HG03139 (cell line): Measurements from ENCODE around the gene CASZ1.

ENCODE experiments used
- ATAC-seq: cut with Tn5 transposase; IDR thresholded peaks from one replicate; pipeline ENCODE4 v1.9.1; 2021; ENCODE audit not compliant: unreplicated experiment

CASZ1 gene

DNA sequence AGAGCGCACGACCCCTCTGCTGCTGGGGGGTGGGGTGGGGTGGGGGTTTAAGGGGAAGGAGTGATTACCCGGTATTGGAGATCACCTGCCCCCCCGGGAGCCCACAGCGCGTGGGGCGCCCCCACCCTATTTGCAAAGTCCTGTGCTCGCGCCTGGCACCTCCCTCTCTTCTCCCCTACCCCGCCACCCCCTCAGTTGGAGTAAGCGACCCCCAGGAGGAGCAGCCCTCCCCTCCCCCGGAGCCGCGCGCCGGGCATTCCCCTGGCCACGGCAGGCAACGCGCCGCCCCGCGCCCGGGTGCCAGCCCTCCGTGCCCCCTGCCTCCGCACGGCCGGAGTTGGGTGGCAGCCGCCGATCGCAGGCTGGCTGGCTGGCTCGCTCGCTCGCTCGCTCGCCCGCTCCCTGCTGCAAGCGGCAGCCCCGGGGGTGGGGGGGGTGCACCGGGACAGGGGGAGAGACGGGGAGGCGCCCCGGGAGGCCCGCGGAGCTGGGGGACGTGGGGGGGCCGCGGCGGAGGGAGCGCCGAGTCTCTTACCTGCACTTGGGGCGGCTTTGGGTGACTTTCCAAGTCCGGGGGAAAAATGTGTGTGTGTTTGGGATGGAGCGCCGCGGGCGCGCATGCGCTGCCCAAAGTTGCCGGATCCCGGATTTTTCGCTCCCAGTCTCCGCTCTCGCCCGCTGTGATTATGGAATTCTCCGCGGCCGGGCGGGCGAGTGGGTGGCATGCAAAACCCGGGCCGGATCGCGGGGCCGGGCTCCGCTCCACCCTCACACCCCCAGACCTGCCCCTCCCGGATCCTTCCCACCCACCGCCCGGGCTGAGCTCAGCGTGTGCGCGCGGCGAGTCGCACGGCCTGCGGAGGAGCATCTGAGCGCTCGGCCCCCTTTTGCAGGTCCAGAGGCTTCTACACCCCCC lies at the start of gene CASZ1:
Gene CASZ1, minus strand, starts transcription at position 618 of the 916 bp plus-strand sequence. CDS start 102,757 bp downstream, outside the sequence.
- ATAC-seq: no peak

- ATAC-seq: no peak
Measured at GRCh38 chr1:10843697-10844096, 47.3 kb upstream of the CASZ1 start.

DNA sequence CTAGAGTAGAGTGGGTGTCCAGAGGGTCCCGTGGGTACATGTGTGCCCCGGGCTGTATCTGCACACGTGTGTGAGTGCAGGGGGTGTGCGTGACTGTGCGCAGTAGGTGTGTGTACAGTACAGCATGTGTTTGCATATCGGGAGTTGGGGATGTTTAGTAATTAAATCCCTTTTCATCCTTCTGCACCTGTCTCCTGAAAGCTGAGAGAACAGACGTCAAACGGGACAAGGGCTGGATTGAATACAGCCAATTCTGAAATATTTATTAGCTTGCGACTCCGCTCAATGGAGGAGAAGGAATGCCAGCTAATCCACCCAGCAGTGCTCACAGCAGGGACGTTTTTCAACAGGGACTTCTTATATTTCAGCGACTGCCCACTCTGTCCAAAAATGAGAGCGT lies 44.7 kb upstream of the CASZ1 start:
- ATAC-seq: no peak

GRCh38 chr1:10839188-10839770 lies 42.8 kb upstream of the CASZ1 start:
- no peak for ATAC-seq

DNA sequence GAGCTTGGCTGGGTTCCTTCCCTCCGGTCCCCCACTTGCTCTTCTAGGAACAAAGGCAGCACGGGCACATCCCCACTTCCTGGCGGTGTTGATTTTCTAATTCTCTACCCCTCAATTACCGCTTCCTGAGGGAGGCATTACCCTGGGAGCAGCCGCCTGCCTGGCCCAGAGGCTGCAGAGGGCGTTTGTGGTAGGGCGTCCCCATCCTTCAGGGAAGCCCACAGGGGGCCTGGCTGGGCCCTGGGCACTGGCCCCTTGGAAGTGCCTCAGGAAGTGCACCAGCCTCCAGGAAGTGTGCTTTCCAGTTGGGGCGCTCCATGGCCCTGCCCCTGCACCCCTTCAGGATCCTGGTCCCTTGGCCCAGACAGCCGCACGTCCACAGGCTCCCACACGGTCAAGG lies 42.1 kb upstream of the CASZ1 start:
- no peak for ATAC-seq

GRCh38 chr1:10836726-10837125 lies 40.3 kb upstream of the CASZ1 start:
- no peak for ATAC-seq

- ATAC-seq: no peak
Measured at GRCh38 chr1:10835822-10836421, 39.5 kb upstream of the CASZ1 start.

DNA sequence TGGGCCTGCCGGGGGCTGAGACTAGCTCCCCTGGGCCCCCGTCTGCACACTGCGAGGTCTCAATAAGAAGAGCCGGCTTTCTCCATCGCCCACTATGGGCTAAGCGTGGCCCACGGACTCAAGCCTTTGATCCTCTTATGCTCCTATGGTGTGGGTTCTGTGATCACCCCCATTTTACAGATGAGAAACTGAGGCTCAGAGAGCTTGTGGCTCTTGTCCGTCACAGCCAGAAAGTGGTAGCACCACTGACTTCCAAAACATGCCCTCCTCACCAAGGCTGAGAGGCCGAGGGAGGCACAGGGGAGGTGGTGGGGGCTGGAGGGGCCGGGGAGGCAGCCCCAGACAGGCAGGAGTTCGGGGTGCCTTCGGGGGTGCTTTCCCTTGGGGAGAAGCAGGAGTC lies 39.0 kb upstream of the CASZ1 start:
- ATAC-seq: no peak

- ATAC-seq: no peak
Measured at GRCh38 chr1:10834770-10835412, 38.4 kb upstream of the CASZ1 start.

DNA sequence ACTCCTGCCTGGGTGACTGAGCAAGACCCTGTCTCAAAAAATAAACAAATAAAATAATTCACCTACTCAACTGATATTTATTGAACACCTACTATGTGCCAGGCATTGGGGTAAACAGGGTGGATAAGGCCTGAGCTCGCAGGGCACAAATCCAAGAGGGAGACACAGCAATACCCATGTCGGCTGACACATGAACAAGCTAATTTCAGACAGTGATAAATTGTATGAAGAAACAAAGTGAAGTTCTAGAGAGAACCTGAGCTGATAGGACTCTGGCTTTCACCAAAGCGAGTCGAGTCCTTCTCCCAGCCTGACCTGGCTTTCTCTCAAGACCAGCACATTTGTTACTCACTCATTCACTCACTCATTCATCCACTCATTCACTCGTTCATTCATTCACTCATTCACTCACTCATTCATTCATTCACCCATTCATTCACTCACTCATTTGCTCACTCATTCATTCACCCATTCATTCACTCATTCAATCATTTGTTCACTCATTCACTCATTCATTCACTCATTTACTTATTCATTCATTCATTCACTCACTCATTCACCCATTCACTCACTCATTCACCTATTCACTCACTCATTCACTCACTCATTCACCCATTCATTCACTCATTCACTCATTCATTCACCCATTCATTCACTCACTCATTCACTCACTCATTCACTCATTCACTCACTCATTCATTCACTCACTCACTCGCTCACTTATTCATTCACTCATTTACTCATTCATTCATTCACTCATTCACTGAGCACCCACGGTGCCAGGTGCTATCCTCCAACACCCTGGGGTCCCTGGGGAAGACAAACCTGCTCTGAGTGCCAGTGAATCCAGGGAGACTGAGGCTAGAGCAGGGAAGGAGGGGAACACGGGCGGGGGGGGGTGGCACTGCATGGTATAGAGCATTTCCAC lies 37.4 kb upstream of the CASZ1 start:
- no peak for ATAC-seq

GRCh38 chr1:10832703-10833102 lies 36.3 kb upstream of the CASZ1 start:
- no peak for ATAC-seq

DNA sequence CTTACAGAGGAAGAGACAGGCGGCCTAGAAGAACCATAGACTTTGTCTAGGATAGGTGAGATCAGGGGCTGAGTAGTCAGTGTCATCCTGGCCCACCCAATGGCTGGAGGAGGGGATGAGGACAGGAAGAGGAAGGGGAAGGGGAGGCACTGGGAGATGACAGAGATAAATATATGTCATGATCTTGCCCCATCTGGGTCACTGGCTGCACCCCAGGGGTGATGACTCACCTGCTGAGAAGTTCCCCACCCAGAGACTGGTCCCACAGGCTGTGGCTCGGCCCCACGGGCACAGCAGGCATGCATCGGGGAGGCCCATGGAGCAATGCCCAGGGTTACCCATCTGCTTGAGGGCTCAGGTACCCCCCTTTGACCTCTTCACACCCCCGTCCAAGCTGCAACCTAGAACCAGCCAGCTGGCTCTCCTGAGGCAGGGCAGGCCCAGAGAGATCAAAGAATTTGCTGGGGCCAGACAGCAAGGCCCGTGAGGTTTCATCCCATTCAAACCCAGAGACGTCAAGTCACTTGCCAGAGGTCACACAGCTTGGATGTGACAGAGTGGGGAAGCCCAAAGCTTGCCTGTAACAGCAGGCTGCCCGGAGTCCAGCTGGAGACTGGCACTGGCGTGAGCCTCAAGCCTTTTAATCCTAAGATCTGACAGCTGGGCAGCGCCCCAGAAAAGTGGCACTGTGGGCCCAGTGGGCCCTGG lies 34.7 kb upstream of the CASZ1 start:
- no peak for ATAC-seq

DNA sequence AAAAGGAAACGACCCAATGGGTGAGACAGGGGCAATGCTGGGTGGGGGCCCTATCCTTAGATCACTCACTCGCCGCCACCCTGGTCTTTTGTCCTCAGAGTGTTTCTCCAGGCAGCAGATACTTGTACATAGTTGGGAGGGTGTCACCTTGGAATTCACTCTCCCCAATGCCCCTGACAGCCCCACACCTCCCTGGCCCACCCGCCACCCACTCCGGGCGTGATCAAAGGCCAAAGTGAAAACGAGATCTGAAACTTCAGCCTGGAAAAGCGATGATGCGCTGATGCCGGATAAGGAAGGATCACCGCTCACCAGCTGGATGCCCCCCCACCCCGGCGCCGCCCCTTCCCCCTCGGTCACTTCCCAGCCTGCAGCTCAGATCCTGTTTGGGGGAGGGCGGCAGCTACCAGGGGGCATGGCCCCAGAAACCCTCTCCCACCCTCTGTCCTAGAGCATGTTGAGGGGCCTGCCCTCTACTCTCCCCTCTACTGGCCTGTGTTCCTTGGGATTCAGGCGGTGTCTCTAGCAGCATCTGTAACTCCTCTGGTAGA lies 33.6 kb upstream of the CASZ1 start:
- ATAC-seq: no peak

GRCh38 chr1:10829067-10829818 lies 32.8 kb upstream of the CASZ1 start:
- no peak for ATAC-seq

DNA sequence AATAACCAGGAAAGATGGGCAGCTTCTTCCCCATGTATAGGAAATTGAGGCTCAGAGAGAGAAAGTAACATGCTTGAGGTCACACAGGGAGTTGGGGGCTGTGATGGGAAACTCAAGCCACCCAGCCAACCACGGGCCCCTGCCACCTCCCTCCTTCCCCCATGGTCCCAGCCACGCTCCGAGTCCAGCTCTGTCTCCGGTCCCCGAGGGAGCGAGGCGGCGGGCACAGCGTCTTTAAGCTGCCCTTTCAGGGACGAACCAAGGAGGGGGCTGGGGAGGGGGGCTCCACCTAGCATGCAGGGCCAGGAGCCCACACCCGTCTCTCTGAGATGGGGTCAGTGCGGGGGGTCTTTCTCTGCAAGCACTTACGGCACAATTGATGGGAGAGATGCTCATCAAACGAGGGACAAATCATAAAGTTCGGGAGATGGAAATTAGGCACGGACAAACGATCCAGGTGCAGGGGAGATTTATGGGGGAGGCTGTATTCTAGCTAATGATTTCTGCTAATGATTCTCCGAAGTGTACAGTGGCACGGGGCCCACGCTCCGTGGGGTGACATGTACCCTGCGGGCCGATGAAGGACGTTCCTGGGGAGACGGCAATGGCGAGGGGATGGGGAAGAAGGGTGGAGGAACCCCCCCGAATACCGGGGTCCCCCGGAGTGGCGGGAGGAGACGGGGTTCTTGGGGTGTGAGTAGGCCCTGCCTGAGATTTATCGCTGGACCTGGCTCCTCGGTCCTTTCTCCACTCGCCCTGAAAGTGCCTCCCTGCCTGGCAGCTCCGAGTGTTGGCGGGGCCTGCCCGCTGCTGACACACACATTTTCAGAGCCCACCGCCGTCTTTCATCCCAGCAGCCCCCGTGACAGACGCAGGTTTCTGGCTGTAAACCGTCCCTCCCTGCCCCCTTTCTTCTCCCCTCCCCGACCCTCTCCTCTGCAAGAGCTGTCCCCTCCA lies 31.2 kb upstream of the CASZ1 start:
- no peak for ATAC-seq

GRCh38 chr1:10825592-10825991 lies 29.1 kb upstream of the CASZ1 start:
- no peak for ATAC-seq

DNA sequence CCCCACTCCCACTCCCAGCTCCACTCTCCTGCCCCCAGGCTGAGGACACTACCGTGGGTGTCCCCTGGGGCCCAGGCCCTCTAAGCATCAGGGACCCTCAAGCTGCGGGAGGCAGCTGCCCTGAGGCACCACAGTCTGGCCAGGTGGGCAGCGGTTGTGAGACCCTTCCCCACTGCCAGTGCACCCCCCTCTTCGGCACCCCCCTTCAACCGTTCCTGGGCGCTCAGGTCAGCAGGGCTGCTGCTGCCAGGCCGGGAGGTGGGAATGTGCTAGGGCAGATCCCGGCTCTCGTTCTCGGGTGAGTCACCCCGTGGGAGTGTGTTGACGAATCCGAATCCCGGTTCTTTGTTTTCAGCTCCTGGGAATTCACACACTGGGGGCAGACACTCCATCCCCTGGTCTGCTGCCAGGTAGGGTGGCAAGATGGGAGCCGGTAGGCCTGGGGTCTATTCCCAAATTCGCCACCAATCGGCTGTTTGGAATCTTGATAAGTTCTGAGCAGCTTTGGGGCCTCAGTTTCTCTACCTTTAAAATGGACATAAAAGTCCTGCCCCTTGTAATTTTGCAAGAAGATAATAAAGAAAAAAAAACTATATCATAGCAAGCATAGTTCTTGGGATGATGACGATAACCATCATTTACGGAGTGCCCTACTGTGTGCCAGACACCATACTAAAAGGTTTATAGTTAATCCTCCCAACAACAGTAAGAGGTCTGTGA lies 28.5 kb upstream of the CASZ1 start:
- ATAC-seq: no peak
